GM13976 (cell line): Measurements from ENCODE around the gene TRIM45.
A peak's percentile ranks its signal among the peaks of the same experiment; 100 is the strongest.
"Not testable (repeated sequence)": the region's sequence is repeated elsewhere in the genome, so short reads cannot be mapped to it uniquely, and the experiment has no call there.

Experiments used
- DNase-seq: peaks from one replicate; pipeline ENCODE4 v3.0.0; 2012; ENCODE audit warnings: low spot score
- in situ Hi-C: fragments of 300-500 bp; cut with MboI; formaldehyde crosslinking; loops from one replicate; pipeline ENCODE4 v1.12.0; 2022; ENCODE audit warnings: low sequenced_read_pairs, mixed read lengths, inconsistent platforms; ENCODE audit not compliant: unreplicated experiment
- TF ChIP-seq, protein P1 (sequence below): IDR thresholded peaks from 2 replicates; pipeline ENCODE4 v1.5.1; 2012; ENCODE audit warnings: borderline replicate concordance, mild to moderate bottlenecking; ENCODE audit not compliant: insufficient read depth; ENCODE audit errors: extremely low read depth, missing control alignments, control extremely low read depth

The TRIM45 gene

DNA sequence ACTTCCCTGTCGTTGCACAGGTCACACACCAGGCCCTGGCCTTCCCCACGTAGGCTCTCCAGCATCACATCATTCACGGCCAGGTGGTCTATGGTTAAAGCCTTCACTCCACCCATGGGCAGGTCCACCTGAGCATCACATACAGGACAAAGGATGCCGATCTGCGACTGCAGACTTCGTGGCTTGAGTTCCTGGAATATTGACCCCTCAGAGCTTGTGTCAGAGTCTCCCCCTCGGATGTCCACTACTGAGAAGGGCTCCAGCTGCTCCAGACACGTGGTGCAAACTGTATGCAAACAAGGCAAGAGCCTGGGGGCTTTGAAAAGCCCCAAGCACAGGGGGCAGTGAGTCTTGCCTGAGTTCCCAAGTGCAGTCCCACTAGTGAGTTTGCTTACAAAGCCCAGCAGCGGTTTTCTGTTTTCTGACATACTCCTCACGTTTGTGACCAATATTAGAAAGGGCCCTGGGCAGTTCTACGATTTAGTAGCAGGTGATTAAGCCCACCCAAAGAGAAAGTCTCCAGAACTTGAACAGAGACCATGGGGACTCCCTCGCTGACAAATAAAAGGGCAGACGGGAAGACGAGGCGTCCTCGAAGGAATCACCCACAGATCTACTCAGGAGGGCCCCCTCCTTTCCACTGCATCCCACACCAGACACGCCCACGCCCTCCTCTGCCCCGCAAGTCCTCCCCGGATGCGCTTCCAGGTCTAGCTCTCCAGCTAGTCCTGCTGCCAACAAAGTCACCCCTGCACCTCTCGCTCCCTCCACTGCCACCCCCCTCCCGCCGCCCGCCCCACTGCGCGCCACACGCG, 568 bp downstream of the TRIM45 start:
- TF ChIP-seq, protein P1, sequence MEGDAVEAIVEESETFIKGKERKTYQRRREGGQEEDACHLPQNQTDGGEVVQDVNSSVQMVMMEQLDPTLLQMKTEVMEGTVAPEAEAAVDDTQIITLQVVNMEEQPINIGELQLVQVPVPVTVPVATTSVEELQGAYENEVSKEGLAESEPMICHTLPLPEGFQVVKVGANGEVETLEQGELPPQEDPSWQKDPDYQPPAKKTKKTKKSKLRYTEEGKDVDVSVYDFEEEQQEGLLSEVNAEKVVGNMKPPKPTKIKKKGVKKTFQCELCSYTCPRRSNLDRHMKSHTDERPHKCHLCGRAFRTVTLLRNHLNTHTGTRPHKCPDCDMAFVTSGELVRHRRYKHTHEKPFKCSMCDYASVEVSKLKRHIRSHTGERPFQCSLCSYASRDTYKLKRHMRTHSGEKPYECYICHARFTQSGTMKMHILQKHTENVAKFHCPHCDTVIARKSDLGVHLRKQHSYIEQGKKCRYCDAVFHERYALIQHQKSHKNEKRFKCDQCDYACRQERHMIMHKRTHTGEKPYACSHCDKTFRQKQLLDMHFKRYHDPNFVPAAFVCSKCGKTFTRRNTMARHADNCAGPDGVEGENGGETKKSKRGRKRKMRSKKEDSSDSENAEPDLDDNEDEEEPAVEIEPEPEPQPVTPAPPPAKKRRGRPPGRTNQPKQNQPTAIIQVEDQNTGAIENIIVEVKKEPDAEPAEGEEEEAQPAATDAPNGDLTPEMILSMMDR = no peak
- in situ Hi-C loops = no loop called here
- DNase-seq = peak; percentile 32

DNA sequence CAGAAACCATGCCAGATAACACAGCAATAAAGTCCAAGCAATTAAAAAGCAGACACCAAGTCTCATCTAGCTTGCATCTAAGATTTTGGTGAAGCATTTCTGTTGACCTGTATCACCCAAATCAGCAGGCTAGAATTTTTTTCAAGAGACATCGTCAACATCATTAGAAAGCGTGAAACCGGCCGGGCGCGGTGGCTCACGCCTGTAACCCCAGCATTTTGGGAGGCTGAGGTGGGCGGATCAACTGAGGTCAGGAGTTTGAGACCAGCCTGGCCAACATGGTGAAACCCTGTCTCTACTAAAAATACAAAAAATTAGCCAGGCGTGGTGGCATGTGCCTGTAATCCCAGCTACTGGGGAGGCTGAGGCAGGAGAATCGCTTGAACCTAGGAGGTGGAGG, 2.4 kb downstream of the TRIM45 start:
- not testable (repeated sequence) for DNase-seq
- in situ Hi-C loops = loop anchor here (10.0 kb wide), 1 partner anchor 64 kb away; no protein-coding TSS in a partner anchor

DNA sequence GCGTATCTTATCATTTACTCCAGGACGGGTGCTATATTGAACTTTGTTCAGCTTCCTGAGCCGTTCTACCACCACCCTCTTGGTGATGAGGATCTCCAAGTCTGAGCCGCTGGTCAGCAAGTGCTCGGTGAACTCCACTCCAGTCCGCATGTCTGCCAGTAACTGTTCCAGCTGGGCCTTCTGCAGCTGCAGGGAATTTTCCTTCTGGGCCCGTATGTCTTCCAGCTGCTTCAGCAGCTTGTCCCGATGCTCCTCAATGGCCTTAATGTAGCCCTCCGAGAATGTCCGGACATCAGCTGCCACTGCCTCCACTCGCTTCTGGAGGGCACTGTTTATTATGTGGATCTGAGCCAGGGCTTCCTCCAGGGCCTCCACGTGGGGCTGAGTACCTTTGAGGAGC, 3.4 kb downstream of the TRIM45 start:
- no peak for DNase-seq
- in situ Hi-C loops = loop anchor here (10.0 kb wide), 1 partner anchor 63 kb away; no protein-coding TSS in a partner anchor

DNA sequence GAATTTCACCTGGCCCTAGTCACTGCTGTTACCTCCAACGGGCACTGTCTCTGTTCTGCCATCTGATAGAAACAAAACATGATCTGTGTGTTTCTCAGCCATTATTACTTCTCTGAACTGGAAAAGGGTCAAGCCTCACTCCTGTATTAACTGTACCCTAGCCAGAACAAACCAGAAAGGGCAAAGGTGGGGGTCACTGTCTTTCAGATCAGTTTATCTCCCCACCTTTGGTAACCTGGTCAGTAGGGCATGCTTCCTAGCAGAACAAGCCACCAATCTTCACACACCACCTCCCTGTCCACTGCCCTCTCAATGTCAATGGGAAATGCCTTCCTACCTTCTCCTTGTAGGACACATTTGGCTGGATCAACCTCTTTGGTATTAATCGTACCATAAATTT, 3.9 kb downstream of the TRIM45 start:
- TF ChIP-seq, protein P1 = no peak
- in situ Hi-C loops = loop anchor here (10.0 kb wide), 1 partner anchor 63 kb away; no protein-coding TSS in a partner anchor

More for the DNA sequence above, 3.4 kb downstream of the TRIM45 start:
- TF ChIP-seq, protein P1 = no peak

DNA sequence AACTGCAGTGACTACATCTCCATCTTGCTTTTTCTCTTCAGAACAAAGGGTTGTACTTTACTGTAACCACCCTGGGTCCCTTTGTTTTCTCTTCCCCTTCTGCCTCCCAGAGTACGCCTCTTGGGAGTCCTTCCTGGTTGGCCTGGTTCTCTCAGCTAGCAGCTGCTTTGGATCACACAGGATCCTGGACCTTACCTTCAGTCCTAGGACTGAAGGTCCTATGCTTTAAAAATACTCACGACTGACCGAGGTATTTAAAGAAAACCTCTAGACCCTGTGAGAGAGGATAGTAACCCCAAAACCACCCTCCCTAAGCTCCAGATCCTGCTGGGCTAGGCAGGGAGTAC, 4.8 kb downstream of the TRIM45 start:
- in situ Hi-C loops = loop anchor here (10.0 kb wide), 1 partner anchor 62 kb away; no protein-coding TSS in a partner anchor
- no peak for DNase-seq
- TF ChIP-seq, protein P1 = no peak

More for the DNA sequence above, 3.9 kb downstream of the TRIM45 start:
- DNase-seq = no peak

DNA sequence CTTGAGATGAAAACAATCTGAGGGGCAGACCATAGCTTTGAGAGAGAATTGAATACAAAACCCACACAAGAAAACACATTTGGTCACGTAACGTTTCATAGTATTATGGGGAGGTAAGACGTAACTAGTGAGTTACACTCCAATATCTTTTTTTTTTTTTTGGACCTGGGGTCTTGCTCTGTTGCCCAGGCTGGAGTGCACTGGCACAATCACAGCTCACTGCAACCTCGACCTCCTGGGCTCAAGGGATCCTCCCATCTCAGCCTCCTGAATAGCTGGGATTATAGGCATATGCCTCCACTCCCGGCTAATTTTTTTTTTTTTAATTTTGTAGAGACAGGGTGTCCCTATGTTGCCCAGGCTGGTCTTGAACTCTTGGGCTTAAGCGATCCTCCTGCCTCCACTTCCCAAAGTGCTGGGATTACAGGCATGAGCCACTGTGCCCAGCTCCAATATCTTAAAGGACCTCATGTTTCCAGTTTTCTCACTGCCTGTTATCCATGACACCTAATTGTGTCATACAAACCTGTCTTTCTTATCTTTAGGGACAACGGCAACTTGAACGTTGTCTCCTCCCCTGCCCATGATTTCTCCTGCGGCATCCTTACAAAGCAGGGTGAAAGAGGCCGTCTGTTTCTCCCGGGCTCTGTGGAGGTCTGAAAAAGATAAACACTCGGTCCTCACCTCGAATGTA, 5.3 kb downstream of the TRIM45 start:
- in situ Hi-C loops = loop anchor here (10.0 kb wide), 1 partner anchor 61 kb away; no protein-coding TSS in a partner anchor
- no peak for DNase-seq
- TF ChIP-seq, protein P1 = no peak

DNA sequence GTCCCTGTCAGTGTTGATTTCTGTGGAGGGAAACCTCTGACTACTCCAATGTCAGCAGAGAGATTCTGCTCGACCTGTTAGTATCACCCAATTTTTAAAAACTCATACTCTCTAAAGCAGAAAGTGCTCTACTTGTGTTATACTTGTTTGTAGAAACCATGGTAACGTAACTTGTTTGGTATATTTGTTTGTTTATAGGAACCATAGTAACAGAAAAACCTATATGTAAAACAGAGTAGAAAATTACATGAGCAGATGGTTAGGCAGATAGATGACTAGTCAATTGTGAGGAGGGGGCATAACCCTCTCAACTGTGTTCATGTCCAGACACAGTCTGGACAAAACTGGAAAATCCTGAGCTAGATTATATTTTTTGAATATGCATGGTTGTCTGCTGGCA, 6.7 kb downstream of the TRIM45 start:
- no peak for DNase-seq
- TF ChIP-seq, protein P1 = no peak
- in situ Hi-C loops = loop anchor here (10.0 kb wide), 1 partner anchor 60 kb away; no protein-coding TSS in a partner anchor
